Ishikawa (cell line): Measurements from ENCODE around the gene ANKRD66.

ENCODE experiments used
- CEBPB ChIP-seq: IDR thresholded peaks from 2 replicates; pipeline ENCODE4 v1.6.1; 2012
- CREB1 ChIP-seq: IDR thresholded peaks from 2 replicates; pipeline ENCODE4 v1.6.1; 2012; ENCODE audit warnings: low read depth
- EGR1 ChIP-seq: IDR thresholded peaks from 2 replicates; pipeline ENCODE4 v1.6.1; 2012
- EP300 ChIP-seq: IDR thresholded peaks from 2 replicates; pipeline ENCODE4 v1.6.1; 2012; ENCODE audit warnings: borderline replicate concordance
- FOXM1 ChIP-seq: IDR thresholded peaks from 2 replicates; pipeline ENCODE4 v1.6.1; 2012; ENCODE audit warnings: low read depth, borderline replicate concordance
- MAX ChIP-seq: IDR thresholded peaks from 2 replicates; pipeline ENCODE4 v1.6.1; 2012
- NFIC ChIP-seq: IDR thresholded peaks from 2 replicates; pipeline ENCODE4 v1.6.1; 2012
- RAD21 ChIP-seq: IDR thresholded peaks from 2 replicates; pipeline ENCODE4 v1.6.1; 2012; ENCODE audit warnings: low read depth
- REST ChIP-seq: IDR thresholded peaks from 2 replicates; pipeline ENCODE4 v1.6.1; 2012; ENCODE audit warnings: low read depth, mild to moderate bottlenecking
- TAF1 ChIP-seq: IDR thresholded peaks from 2 replicates; pipeline ENCODE4 v1.6.1; 2012; ENCODE audit warnings: low read depth, mild to moderate bottlenecking
- TCF12 ChIP-seq: IDR thresholded peaks from 2 replicates; pipeline ENCODE4 v1.6.1; 2012; ENCODE audit warnings: low read depth
- TEAD4 ChIP-seq: IDR thresholded peaks from 2 replicates; pipeline ENCODE4 v1.6.1; 2012
- USF1 ChIP-seq: IDR thresholded peaks from 2 replicates; pipeline ENCODE4 v1.6.1; 2012
- YY1 ChIP-seq: IDR thresholded peaks from 2 replicates; pipeline ENCODE4 v1.6.1; 2012; ENCODE audit warnings: low read depth
- ZBTB7A ChIP-seq: IDR thresholded peaks from 2 replicates; pipeline ENCODE4 v1.6.1; 2012; ENCODE audit warnings: low read depth

Gene ANKRD66

GRCh38 chr6:46746696-46747095, at the start of gene ANKRD66:
Gene ANKRD66, plus strand, starts transcription at chr6:46746933. Its CDS starts 5,016 bp downstream, at chr6:46751949.
- no peak for TF ChIP-seq NFIC
- no peak for TF ChIP-seq EGR1
- TF ChIP-seq ZBTB7A, result no peak
- no peak for TF ChIP-seq MAX
- TF ChIP-seq YY1, result no peak
- TF ChIP-seq TEAD4, result no peak
- no peak for TF ChIP-seq TCF12
- TF ChIP-seq RAD21, result no peak
- TF ChIP-seq TAF1, result no peak

- TF ChIP-seq CREB1 (no peak), TAF1 (no peak), MAX (no peak), CEBPB (no peak), EP300 (no peak), REST (no peak)
Observed at GRCh38 chr6:46699970-46700369, 46.8 kb upstream of the ANKRD66 start.

GRCh38 chr6:46704562-46704961, 42.2 kb upstream of the ANKRD66 start:
- TF ChIP-seq RAD21 (peak; percentile 23; the same call in 1 of the 2 replicates), EGR1 (no peak)

- no peak for TF ChIP-seq NFIC
- TF ChIP-seq FOXM1, result no peak
- no peak for TF ChIP-seq ZBTB7A
- TF ChIP-seq TCF12, result no peak
Observed at GRCh38 chr6:46706464-46706863, 40.3 kb upstream of the ANKRD66 start.

- no peak for TF ChIP-seq EGR1
- TF ChIP-seq TAF1, result no peak
- no peak for TF ChIP-seq EP300
- TF ChIP-seq FOXM1, result no peak
- TF ChIP-seq USF1, result no peak
- no peak for TF ChIP-seq RAD21
- no peak for TF ChIP-seq TCF12
- TF ChIP-seq TEAD4, result no peak
- no peak for TF ChIP-seq CREB1
- no peak for TF ChIP-seq YY1
- TF ChIP-seq MAX, result no peak
Observed at GRCh38 chr6:46711491-46711890, 35.2 kb upstream of the ANKRD66 start.

GRCh38 chr6:46715141-46715540, 31.6 kb upstream of the ANKRD66 start:
- TF ChIP-seq USF1 (no peak), NFIC (no peak), ZBTB7A (no peak), EGR1 (no peak), MAX (no peak), CEBPB (no peak), YY1 (no peak), EP300 (no peak), REST (no peak), RAD21 (no peak), FOXM1 (no peak), CREB1 (no peak), TEAD4 (no peak), TCF12 (no peak)

GRCh38 chr6:46719099-46719498, 27.6 kb upstream of the ANKRD66 start:
- TF ChIP-seq EGR1 (no peak), RAD21 (no peak)
